Caco-2 (cell line): Measurements from ENCODE around the gene TNS3. TPM values are rescaled to one million over a fixed set of nuclear protein-coding genes. Genes with fewer than 3 reads are reported as not detected.

Experiments
- BruUV-seq: library from RNA; stranded (reverse); fragments of 400-500 nt; replicated peaks from 2 replicates; lab custom pipeline; 2021; lab: Mats Ljungman, UMichigan
- CTCF ChIA-PET: fragments of 300-600 bp; sonication (Branson Sonifier 250); formaldehyde crosslinking; loops from one replicate; lab custom pipeline; 2022; ENCODE audit warnings: antibody characterized with exemption; lab: Charles Lee
- POLR2A ChIA-PET: fragments of 300-600 bp; sonication (Branson Sonifier 250); formaldehyde crosslinking; loops from one replicate; lab custom pipeline; 2022; ENCODE audit warnings: antibody characterized with exemption; lab: Charles Lee
- DNase-seq, 2 experiments: peaks; one replicate each; pipeline versions ENCODE4 v3.0.0 to v3.0.0-alpha.2; 2020 to 2022
- H3K27me3 ChIP-seq: replicated peaks from 2 replicates; pipeline ENCODE4 v1.6.0; 2011; ENCODE audit warnings: low read length; ENCODE audit not compliant: control insufficient read depth, insufficient read depth
- H3K36me3 ChIP-seq: 2 replicates; pipeline ENCODE4 v1.5.1; 2011; ENCODE audit warnings: low read length; ENCODE audit not compliant: control insufficient read depth, insufficient read depth
- H3K4me1 ChIP-seq: fragments of 250-450 bp; sonication (Bioruptor Pico); 2 replicates; pipeline ENCODE4 v1.5.1; 2020; ENCODE audit warnings: mild to moderate bottlenecking
- H3K4me3 ChIP-seq: 2 replicates; pipeline ENCODE4 v1.5.1; 2011; ENCODE audit warnings: low read depth, mild to moderate bottlenecking, control low read depth, low read length
- H3K9me3 ChIP-seq: fragments of 250-450 bp; sonication (Bioruptor Pico); 2 replicates; pipeline ENCODE4 v1.5.1; 2020; ENCODE audit warnings: mild to moderate bottlenecking, moderate library complexity
- H3K27ac Mint-ChIP-seq: one replicate; pipeline ENCODE4 v1.8.0; 2022; ENCODE audit warnings: mixed read lengths; ENCODE audit not compliant: unreplicated experiment
- H3K27me3 Mint-ChIP-seq: one replicate; pipeline ENCODE4 v1.8.0; 2022; ENCODE audit warnings: mixed read lengths; ENCODE audit not compliant: insufficient read depth, unreplicated experiment
- H3K36me3 Mint-ChIP-seq: one replicate; pipeline ENCODE4 v1.8.0; 2022; ENCODE audit warnings: mild to moderate bottlenecking, mixed read lengths; ENCODE audit not compliant: insufficient read depth, unreplicated experiment
- H3K4me1 Mint-ChIP-seq: one replicate; pipeline ENCODE4 v1.8.0; 2022; ENCODE audit warnings: low read depth, mixed read lengths; ENCODE audit not compliant: unreplicated experiment
- H3K4me3 Mint-ChIP-seq: one replicate; pipeline ENCODE4 v1.8.0; 2022; ENCODE audit warnings: mild to moderate bottlenecking, moderate library complexity, mixed read lengths; ENCODE audit not compliant: unreplicated experiment
- H3K9me3 Mint-ChIP-seq: one replicate; pipeline ENCODE4 v1.8.0; 2022; ENCODE audit warnings: mixed read lengths; ENCODE audit not compliant: unreplicated experiment
- intact Hi-C: fragments of 100-400 bp; cut with micrococcal nuclease; formaldehyde crosslinking; loops from one replicate; pipeline ENCODE4 v1.10.0; 2022; ENCODE audit not compliant: unreplicated experiment
- total RNA-seq: library from RNA; stranded (reverse); gene quantifications from 2 replicates; pipeline ENCODE4 v1.2.3, GENCODE V29; 2022
- TF ChIP-seq, protein P1 (sequence below), 2 experiments: fragments of 200-600 bp in 1 of 2; IDR thresholded peaks; 1 replicate in 1 of 2; 2 replicates in 1 of 2; pipeline versions ENCODE4 v1.5.1 to v1.8.0; 2011 to 2022; ENCODE audit warnings: antibody characterized with exemption in 1 of 2, control low read depth in 1 of 2, inconsistent platforms in 1 of 2, low read depth in 1 of 2, low read length in 1 of 2, mild to moderate bottlenecking in 1 of 2, moderate library complexity in 1 of 2; ENCODE audit not compliant: insufficient read depth in 1 of 2, severe bottlenecking in 1 of 2, unreplicated experiment in 1 of 2

TNS3 gene
- total RNA-seq, 1 experiment from 2014 or later, result 263 TPM

DNA sequence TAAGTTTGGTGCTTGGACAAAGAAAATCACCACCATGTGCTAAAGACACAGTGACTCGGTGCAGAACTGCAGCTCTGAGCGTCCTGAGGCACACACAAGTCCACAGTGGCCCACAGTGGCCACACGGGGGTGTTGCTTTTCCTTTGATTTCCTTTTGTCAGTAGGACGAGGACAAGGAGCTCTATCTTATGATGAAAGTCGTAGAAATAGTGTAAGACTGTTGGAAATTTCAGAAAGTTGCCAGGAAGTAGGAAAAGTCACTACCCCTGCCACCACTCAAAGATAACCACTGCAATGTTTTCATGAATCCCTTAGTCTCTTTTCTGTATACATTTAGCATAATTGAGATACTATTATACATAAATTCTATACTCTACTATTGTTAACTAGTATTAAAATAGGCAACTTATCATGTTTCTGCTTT is 146.0 kb downstream of the TNS3 start:
- Mint-ChIP-seq H3K4me3 (no peak overlapping the region), H3K27me3 (no peaks in the 10 kb centered on the region), H3K27ac (peak overlapping the region; percentile 48), H3K4me1 (peaks cover 34% of the 10 kb centered on the region), H3K36me3 (peaks cover 95% of the 10 kb centered on the region), H3K9me3 (no peaks in the 10 kb centered on the region)
- Histone ChIP-seq H3K4me1 (0 out of 2 replicates have a peak, but pooled peaks cover 4% of the 10 kb centered on the region), H3K4me3 (no peak overlapping the region), H3K27me3 (no peaks in the 10 kb centered on the region), H3K9me3 (no peaks in the 10 kb centered on the region), H3K36me3 (peaks cover 6% of the 10 kb centered on the region)
- no TSS peak for BruUV-seq
- intact Hi-C loops, result loop anchor here (2.0 kb wide), 1 partner anchor 383 kb away; no protein-coding TSS in a partner anchor
- peak in 1 of 2 experiments; percentile 71 for DNase-seq
- TF ChIP-seq, protein P1, sequence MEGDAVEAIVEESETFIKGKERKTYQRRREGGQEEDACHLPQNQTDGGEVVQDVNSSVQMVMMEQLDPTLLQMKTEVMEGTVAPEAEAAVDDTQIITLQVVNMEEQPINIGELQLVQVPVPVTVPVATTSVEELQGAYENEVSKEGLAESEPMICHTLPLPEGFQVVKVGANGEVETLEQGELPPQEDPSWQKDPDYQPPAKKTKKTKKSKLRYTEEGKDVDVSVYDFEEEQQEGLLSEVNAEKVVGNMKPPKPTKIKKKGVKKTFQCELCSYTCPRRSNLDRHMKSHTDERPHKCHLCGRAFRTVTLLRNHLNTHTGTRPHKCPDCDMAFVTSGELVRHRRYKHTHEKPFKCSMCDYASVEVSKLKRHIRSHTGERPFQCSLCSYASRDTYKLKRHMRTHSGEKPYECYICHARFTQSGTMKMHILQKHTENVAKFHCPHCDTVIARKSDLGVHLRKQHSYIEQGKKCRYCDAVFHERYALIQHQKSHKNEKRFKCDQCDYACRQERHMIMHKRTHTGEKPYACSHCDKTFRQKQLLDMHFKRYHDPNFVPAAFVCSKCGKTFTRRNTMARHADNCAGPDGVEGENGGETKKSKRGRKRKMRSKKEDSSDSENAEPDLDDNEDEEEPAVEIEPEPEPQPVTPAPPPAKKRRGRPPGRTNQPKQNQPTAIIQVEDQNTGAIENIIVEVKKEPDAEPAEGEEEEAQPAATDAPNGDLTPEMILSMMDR (IDR thresholded peaks at IDR 0.05; ENCODE audit: insufficient read depth in 1 of 2, low read depth in 1 of 2, low read length in 1 of 2, severe bottlenecking in 1 of 2, unreplicated experiment in 1 of 2), result peak; percentile 28 to 69
- ChIA-PET CTCF (interaction anchor here (0.6 to 1.4 kb wide), 9 partner anchors 11 to 383 kb away, joined by 3 to 16 read pairs (median 3); no protein-coding TSS in a partner anchor), POLR2A (no interaction called here)

DNA sequence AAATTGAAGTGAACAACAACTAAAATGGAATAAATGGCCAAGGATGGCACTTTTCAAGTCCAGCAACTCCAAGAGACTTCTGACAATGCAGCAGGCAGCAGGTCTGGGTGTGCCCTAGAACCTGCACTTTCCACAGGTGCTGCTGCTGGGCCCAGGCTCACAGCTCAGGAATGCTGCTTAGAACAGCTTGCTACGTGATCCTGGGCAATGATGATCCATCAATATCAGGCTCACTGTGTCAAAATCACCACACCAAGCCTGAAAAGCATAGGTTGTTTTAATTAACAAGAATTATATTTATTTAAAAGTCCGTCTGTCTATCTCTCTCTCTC is 148.4 kb downstream of the TNS3 start:
- H3K27ac Mint-ChIP-seq, result no peak overlapping the region
- peaks cover 14% of the 10 kb centered on the region for H3K4me1 Mint-ChIP-seq
- no peaks in the 10 kb centered on the region for H3K9me3 ChIP-seq
- no peaks in the 10 kb centered on the region for H3K9me3 Mint-ChIP-seq
- no peak overlapping the region for H3K4me3 ChIP-seq
- H3K27me3 Mint-ChIP-seq, result no peaks in the 10 kb centered on the region
- H3K4me1 ChIP-seq, result 0 out of 2 replicates have a peak, but pooled peaks cover 4% of the 10 kb centered on the region
- peaks cover 95% of the 10 kb centered on the region for H3K36me3 Mint-ChIP-seq
- TF ChIP-seq, protein P1 (IDR thresholded peaks at IDR 0.05; ENCODE audit: insufficient read depth in 1 of 2, low read depth in 1 of 2, low read length in 1 of 2, severe bottlenecking in 1 of 2, unreplicated experiment in 1 of 2), result no peak
- intact Hi-C loops, result no loop called here
- BruUV-seq, result no TSS peak
- H3K36me3 ChIP-seq, result peaks cover 2% of the 10 kb centered on the region; the same call in 1 of the 2 replicates
- ChIA-PET POLR2A (no interaction called here), CTCF (no interaction called here)
- no peak overlapping the region for H3K4me3 Mint-ChIP-seq
- H3K27me3 ChIP-seq, result no peaks in the 10 kb centered on the region
- DNase-seq, result no peak

DNA sequence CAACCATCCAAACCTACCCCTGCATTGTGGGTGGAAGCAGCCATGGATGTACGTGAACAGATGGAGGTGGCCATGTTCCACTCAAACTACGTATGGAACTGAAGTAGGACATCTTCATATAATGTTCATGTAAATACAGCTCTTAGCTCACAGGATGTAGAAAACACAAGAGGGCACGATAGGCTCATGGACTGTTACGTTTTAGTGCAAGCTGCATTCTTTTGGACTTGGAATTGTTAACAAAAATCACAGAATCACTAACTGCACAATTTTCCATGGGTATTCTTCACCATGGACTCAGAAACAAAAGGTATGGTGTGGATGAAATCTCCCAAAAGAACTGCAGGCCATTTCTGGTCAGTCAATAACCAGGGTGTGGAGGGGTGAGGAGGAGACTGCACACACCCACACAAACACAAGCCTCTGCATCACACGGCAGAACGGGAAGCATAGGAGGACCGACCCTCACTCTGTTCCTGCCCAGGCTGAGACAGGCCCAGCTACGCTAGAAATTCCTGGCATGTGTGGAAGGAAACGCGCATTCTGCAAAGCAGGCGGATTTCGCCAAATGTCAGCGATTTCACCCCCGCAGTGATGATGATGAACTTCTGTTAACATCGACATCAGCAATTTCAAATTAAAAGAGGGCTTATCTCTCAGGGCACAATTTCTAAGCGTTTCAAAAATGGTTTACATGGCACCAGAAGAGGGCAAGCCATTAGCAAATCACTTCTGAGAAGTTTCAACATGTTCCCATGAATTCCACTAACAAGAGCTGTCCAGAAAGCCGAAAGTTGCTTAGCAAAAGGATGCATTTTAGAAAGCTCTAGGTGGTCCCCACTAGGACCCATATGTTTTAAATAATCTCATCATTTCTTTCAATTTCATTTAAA is 149.0 kb downstream of the TNS3 start:
- H3K27ac Mint-ChIP-seq, result no peak overlapping the region
- intact Hi-C loops, result no loop called here

More for the DNA sequence above, 149.0 kb downstream of the TNS3 start:
- peaks cover 95% of the 10 kb centered on the region for H3K36me3 Mint-ChIP-seq
- BruUV-seq, result no TSS peak
- H3K4me1 Mint-ChIP-seq, result peaks cover 12% of the 10 kb centered on the region
- no peak for DNase-seq
- no peak overlapping the region for H3K4me3 ChIP-seq
- ChIA-PET POLR2A (no interaction called here), CTCF (no interaction called here)
- H3K9me3 Mint-ChIP-seq, result no peaks in the 10 kb centered on the region
- no peaks in the 10 kb centered on the region for H3K9me3 ChIP-seq
- no peak overlapping the region for H3K4me3 Mint-ChIP-seq
- TF ChIP-seq, protein P1 (IDR thresholded peaks at IDR 0.05; ENCODE audit: insufficient read depth in 1 of 2, low read depth in 1 of 2, low read length in 1 of 2, severe bottlenecking in 1 of 2, unreplicated experiment in 1 of 2), result no peak
- no peaks in the 10 kb centered on the region for H3K27me3 ChIP-seq
- H3K27me3 Mint-ChIP-seq, result no peaks in the 10 kb centered on the region
- 0 out of 2 replicates have a peak, but pooled peaks cover 4% of the 10 kb centered on the region for H3K4me1 ChIP-seq
- H3K36me3 ChIP-seq, result peaks cover 2% of the 10 kb centered on the region; the same call in 1 of the 2 replicates
